ENCODE measurements around the gene CABYR.
"Not testable (repeated sequence)": the region's sequence is repeated elsewhere in the genome, so short reads cannot be mapped to it uniquely, and the experiment has no call there.

CABYR gene

DNA sequence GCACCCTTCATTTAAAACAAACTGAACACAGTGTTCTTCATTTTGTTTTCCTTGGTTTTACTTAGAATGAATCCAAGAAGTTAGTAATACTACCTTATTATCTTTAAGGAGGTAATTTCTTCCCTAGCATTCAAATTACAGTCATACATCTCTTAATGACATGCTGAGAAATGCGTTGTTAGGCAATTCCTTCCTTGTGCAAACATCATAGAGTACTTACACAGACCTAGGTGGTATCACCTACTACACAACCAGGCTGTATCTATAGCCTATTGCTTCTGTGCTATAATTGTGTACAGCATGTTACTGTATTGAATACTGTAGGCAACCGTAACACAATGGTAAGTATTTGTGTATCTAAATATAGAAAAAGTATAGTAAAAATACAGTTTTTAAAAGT, 8.4 kb upstream of the CABYR start:
- DNase-seq, result no peak

GRCh38 chr18:24136967-24137373, 1.9 kb upstream of the CABYR start:
- DNase-seq, result no peak

GRCh38 chr18:24138409-24138788, 463 bp upstream of the CABYR start:
- no peak for DNase-seq

DNA sequence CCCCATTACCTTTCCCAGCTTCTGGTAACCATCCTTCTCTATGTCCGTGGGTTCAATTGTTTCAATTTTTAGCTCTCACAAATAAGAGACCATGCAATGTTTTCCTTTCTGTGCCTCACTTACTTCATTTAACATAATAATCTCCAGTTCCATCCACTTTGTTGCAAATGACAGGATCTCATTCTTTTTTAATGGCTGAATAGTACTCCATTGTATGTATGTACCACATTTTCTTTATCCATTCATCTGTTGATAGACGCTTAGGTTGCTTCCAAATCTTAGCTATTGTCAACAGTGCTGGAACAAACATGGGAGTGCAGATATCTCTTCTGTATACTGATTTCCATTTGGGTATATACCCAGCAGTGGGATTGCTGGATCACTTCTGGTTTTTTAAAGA, 1.8 kb downstream of the CABYR start:
- no peak for DNase-seq

DNA sequence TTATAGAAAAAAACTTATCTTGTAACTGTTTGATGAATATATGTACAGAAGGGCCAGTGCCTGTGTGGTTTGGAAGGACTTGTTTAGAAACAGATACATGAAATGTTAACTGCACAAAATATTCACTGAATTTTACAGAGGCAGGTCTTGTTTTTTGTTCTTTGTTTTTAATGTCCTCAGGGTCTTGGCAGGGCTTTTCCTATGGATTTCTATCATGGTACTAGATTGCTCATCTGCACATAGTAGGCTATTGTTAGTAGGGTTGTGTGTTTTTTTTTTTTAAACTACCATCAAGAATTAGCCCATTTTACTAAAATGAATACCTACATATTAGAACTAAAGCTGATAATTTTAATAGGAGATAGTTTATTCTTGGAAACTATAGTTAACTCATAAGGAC, 3.5 kb downstream of the CABYR start:
- DNase-seq, result no peak

DNA sequence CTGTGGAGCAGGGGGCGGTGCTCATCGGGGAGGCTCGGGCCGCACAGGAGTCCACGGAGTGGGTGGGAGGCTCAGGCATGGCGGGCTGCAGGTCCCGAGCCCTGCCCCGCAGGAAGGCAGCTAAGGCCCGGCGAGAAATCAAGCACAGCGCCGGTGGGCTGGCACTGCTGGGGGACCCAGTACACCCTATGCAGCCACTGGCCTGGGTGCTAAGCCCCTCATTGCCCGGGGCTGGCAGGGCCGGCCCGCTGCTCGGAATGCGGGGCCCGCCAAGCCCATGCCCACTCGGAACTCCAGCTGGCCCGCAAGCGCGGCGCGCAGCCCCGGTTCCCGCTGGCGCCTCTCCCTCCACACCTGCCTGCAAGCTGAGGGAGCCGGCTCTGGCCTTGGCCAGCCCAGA, 10.7 kb downstream of the CABYR start:
- not testable (repeated sequence) for DNase-seq

- DNase-seq, result no peak
Observed at GRCh38 chr18:24153397-24153796, 14.5 kb downstream of the CABYR start.

- DNase-seq, result no peak
Observed at GRCh38 chr18:24157855-24158254, 19.0 kb downstream of the CABYR start.

DNA sequence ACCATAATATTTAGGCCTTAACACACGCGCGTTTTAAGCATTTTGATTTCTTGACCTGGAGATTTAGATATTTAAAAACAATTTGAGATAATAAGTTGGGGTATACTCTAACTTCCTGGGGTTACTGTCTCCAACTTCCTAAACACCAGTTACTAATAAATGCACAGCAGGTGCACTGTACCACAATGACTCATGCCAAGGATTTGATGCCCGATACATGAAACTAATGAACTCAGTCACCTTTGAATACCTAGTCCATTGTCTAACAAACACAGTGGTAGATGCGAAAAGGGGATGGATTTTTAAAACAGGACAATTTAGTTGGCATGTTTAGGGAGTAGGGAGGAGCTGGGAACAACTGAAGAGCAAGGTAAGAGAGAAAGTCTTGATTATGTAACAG, 21.2 kb downstream of the CABYR start:
- no peak for DNase-seq

DNA sequence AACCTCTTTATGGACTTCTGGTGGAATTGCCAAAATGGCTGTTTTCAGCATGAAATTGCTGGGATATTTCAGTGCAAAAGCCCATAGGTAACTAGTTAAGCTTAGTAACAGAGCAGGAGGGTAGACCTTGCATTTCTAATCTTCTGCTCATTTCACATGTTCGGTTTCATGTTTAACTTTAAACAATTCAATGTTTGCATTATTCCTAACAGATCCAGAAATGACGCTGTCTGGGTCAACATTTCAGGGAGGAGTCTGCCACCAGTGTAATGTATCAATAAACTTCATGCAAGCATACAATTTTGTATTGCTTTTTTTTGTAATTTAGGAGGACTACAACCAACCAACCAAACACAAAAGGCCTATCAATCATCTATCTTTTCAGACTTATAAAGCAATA, 22.4 kb downstream of the CABYR start:
- no peak for DNase-seq

DNA sequence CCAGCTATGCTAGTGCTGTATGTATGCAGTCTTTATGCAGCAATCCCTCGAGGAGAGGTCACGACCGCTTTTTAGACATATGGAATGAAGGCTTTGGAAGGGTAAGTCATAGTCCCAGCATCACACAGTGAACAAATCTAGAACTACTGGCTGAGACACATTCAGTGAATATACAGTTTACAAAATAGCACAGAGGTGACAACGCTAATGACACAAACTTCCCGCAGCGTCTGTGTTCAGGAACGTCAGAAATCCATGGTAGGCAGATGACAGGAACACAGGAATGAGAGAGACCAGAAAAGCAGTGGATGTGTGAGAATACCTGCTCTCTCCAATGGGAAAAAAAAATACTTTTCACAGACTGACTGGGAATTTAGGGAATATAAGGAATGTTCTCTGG, 29.6 kb downstream of the CABYR start:
- DNase-seq, result no peak

DNA sequence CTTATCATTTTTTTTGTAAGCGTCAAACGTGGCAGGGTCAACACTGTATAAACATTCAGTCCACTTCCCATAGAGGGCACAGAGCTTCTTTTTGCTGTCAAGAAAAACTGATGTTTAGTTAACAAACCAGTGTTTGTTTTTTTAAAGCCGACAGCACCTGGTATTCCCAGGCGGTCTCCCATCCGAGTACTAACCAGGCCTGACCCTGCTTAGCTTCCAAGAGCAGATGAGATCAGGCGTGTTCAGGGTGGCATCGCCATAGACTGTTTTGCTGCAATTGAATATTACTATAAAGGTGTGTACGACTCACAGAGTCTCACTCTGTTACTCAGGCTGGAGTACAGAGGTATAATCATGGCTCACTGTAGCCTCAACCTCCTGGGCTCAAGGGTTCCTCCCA, 31.5 kb downstream of the CABYR start:
- no peak for DNase-seq

DNA sequence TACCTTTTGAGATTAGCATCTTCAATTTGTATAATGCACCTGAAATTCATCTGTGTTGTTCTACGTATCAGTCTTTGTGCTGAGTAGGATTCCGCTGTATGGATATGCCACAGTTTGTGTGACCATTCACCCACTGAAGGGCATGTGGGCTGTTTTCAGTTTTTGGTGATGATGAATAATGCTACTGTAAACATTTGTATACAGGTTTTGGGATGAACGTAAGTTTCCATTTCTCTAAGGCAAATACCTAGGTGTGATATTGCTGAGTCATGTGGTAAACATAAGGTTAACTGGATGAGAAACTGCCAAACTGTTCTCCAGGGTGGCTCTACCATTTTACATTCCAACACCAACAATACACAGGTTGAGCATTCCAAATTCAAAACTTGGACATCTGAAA, 35.1 kb downstream of the CABYR start:
- DNase-seq, result no peak

- no peak for DNase-seq
Observed at GRCh38 chr18:24176727-24177416, 38.0 kb downstream of the CABYR start.

DNA sequence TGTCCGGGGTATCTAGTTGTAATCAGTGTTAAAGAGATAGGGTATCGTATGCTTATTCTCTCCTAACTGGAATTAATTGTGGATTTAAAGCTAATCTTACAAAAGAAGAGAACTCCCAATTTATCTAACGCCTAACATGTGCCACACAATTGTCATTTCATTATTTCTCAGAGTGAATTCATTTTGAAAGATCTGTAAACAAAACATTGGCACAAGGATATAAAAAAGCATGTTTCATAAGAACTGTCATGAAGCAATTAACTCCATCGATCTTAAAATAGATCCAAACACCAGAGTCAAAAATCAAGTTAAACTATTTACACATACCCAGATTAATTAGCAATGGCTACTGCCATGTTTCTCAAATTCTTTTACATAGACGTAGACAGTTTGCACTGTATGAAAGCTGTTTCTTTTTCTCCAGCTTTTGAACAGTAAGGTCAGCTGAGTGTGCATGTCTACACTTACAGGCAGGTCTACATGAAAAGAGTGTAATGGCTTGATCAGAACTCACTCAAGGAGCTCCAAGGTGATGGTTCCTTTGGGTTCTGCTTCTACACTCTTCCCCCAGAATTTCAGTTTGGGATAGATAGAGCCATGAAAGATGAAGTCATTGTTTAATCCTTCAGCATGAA, 38.8 kb downstream of the CABYR start:
- no peak for DNase-seq

- DNase-seq, result no peak
Observed at GRCh38 chr18:24180048-24180447, 41.2 kb downstream of the CABYR start.

GRCh38 chr18:24181806-24182205, 42.9 kb downstream of the CABYR start:
- DNase-seq, result no peak

- no peak for DNase-seq
Observed at GRCh38 chr18:24185805-24186204, 46.9 kb downstream of the CABYR start.

DNA sequence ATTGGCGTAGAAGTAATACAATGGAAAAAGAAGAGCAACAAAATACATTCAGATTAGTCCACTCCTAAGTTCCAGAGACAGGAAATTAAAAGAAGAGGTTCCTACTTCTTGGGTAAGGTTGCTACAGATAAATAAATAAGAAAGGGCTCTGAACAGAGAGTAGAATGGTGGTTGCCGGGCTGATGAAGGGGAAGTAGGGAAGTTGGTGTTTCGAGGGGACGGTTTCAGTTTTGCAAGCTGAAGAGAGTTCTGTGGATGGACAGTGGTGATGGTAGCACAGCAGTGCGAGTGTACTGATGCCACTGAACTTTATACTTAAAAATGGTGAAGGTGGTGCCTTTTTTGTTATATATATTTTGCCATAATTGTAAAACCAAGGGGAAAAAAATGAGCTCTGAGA, 48.2 kb downstream of the CABYR start:
- DNase-seq, result no peak

DNA sequence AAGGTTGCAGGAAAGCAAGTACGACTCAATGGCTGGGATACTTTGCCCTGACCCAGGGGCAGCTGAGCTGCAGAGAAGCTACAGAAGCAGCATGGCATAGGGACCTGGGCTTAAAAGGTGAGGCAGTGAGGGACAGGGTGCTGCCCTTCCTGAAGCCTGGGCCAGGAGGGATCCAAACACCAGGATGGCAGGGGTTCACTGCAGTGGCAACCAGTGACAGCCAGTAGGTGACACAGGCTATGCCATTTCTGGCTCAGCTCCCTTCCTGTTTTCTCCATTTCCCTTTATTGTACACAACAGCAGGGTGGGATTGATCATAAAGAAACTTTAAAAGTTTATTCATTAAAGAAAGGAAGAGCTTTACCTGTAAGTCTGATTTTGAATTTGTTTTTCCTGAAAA, 48.8 kb downstream of the CABYR start:
- DNase-seq, result no peak

- no peak for DNase-seq
Observed at GRCh38 chr18:24188120-24188519, 49.3 kb downstream of the CABYR start.

GRCh38 chr18:24189007-24189528, 50.2 kb downstream of the CABYR start:
- DNase-seq, result no peak

GRCh38 chr18:24189664-24190346, 50.9 kb downstream of the CABYR start:
- no peak for DNase-seq

- DNase-seq, result no peak
Observed at GRCh38 chr18:24190590-24190989, 51.7 kb downstream of the CABYR start.

All from activated T-cell treated with anti-CD3 and anti-CD28 coated beads, Interleukin-2, amount 50 U/mL, for 1 hour (primary cell).